IMR-90 (cell line): Measurements from ENCODE around the gene PTPN23. TPM values are rescaled to one million over a fixed set of nuclear protein-coding genes. Genes with fewer than 3 reads are reported as not detected.

Experiments used
- ATAC-seq: fragments of 200-7000 bp; cut with Tn5 transposase; 2 replicates; pipeline ENCODE4 v1.9.1; 2020; ENCODE audit warnings: low read depth, mild to moderate bottlenecking, moderate library complexity
- BruUV-seq: library from RNA; stranded (reverse); fragments of 400-500 nt; replicated peaks from 2 replicates; lab custom pipeline; 2021; lab: Mats Ljungman, UMichigan
- CTCF ChIA-PET: fragments of 300-600 bp; formaldehyde crosslinking; extraction: SDS; loops from one replicate; lab custom pipeline; 2021; ENCODE audit warnings: antibody characterized with exemption; lab: Yijun Ruan, JAX
- POLR2A ChIA-PET: fragments of 300-600 bp; sonication (Branson Sonifier 250); formaldehyde crosslinking; loops from one replicate; lab custom pipeline; 2022; ENCODE audit warnings: antibody characterized with exemption; ENCODE audit not compliant: unreplicated experiment; lab: Charles Lee
- DNase-seq: peaks from one replicate; pipeline ENCODE4 v3.0.0; 2013
- H2AFZ ChIP-seq: replicated peaks from 2 replicates; pipeline ENCODE3; 2013; ENCODE audit warnings: low read length, mild to moderate bottlenecking; ENCODE audit not compliant: poor library complexity
- H2AK5ac ChIP-seq: 2 replicates; pipeline ENCODE4 v1.6.1; 2013; ENCODE audit warnings: low read depth, low read length, inconsistent platforms
- H2AK9ac ChIP-seq: replicated peaks from 2 replicates; pipeline ENCODE3; 2013; ENCODE audit warnings: mild to moderate bottlenecking, low read depth, low read length, moderate library complexity; ENCODE audit not compliant: poor library complexity
- H2BK120ac ChIP-seq: 2 replicates; pipeline ENCODE4 v1.6.1; 2013; ENCODE audit warnings: low read depth, low read length, inconsistent platforms
- H2BK15ac ChIP-seq: 3 replicates; pipeline ENCODE4 v1.6.1; 2013; ENCODE audit warnings: low read depth, low read length, inconsistent platforms
- H2BK20ac ChIP-seq: 2 replicates; pipeline ENCODE4 v1.6.1; 2013; ENCODE audit warnings: low read depth, mild to moderate bottlenecking, inconsistent platforms, low read length, moderate library complexity
- H2BK5ac ChIP-seq: 2 replicates; pipeline ENCODE4 v1.6.1; 2013; ENCODE audit warnings: mild to moderate bottlenecking, low read depth, low read length, inconsistent platforms; ENCODE audit not compliant: poor library complexity, severe bottlenecking
- H3K14ac ChIP-seq: replicated peaks from 2 replicates; pipeline ENCODE4 v1.6.1; 2013; ENCODE audit warnings: low read depth, low read length, inconsistent platforms
- H3K18ac ChIP-seq: 2 replicates; pipeline ENCODE4 v1.6.1; 2013; ENCODE audit warnings: low read depth, low read length, control low read depth
- H3K23ac ChIP-seq: 2 replicates; pipeline ENCODE4 v1.6.1; 2013; ENCODE audit warnings: low read depth, low read length, inconsistent platforms
- H3K27ac ChIP-seq: 2 replicates; pipeline ENCODE4 v1.5.1; 2013; ENCODE audit warnings: mild to moderate bottlenecking, control low read depth, low read length; ENCODE audit not compliant: insufficient read depth
- H3K27me3 ChIP-seq: 2 replicates; pipeline ENCODE4 v1.6.1; 2013; ENCODE audit warnings: low read length; ENCODE audit not compliant: control insufficient read depth, insufficient read depth
- H3K36me3 ChIP-seq: 2 replicates; pipeline ENCODE4 v1.6.1; 2013; ENCODE audit warnings: low read length, mixed read lengths; ENCODE audit not compliant: control insufficient read depth, insufficient read depth
- H3K4ac ChIP-seq: 2 replicates; pipeline ENCODE4 v1.6.1; 2013; ENCODE audit warnings: low read depth, low read length, inconsistent platforms
- H3K4me1 ChIP-seq: 2 replicates; pipeline ENCODE4 v1.6.1; 2013; ENCODE audit warnings: low read length, mixed read lengths; ENCODE audit not compliant: control insufficient read depth, insufficient read depth
- H3K4me2 ChIP-seq: 2 replicates; pipeline ENCODE4 v1.6.1; 2013; ENCODE audit warnings: low read depth, mild to moderate bottlenecking, control low read depth, low read length, moderate library complexity
- H3K4me3 ChIP-seq: 2 replicates; pipeline ENCODE4 v1.5.1; 2013; ENCODE audit warnings: low read depth, mild to moderate bottlenecking, control low read depth, low read length, moderate library complexity; ENCODE audit not compliant: insufficient read depth
- H3K56ac ChIP-seq: 2 replicates; pipeline ENCODE4 v1.6.1; 2013; ENCODE audit warnings: low read length, inconsistent platforms; ENCODE audit not compliant: insufficient read depth; ENCODE audit errors: extremely low read depth
- H3K79me1 ChIP-seq, 2 experiments: 2 replicates each; pipeline ENCODE4 v1.6.1; 2013; ENCODE audit warnings: low read length in 2 of 2, inconsistent platforms in 1 of 2, low read depth in 1 of 2
- H3K9ac ChIP-seq: 2 replicates; pipeline ENCODE4 v1.6.1; 2013; ENCODE audit warnings: low read depth, low read length, control low read depth
- H3K9me1 ChIP-seq: 2 replicates; pipeline ENCODE4 v1.6.1; 2013; ENCODE audit warnings: low read length, inconsistent platforms; ENCODE audit not compliant: insufficient read depth
- H3K9me3 ChIP-seq: 2 replicates; pipeline ENCODE4 v1.6.1; 2013; ENCODE audit warnings: low read length; ENCODE audit not compliant: control insufficient read depth, insufficient read depth
- H4K20me1 ChIP-seq: 2 replicates; pipeline ENCODE4 v1.6.1; 2013; ENCODE audit warnings: low read length, inconsistent platforms; ENCODE audit not compliant: insufficient read depth
- H4K5ac ChIP-seq: 2 replicates; pipeline ENCODE4 v1.6.1; 2013; ENCODE audit warnings: mild to moderate bottlenecking, low read depth, low read length, control low read depth
- H4K8ac ChIP-seq, 2 experiments: 2 replicates each; pipeline ENCODE4 v1.6.1; 2013; ENCODE audit warnings: low read depth in 2 of 2, low read length in 2 of 2, control low read depth in 1 of 2, inconsistent platforms in 1 of 2
- H4K91ac ChIP-seq: 2 replicates; pipeline ENCODE4 v1.6.1; 2013; ENCODE audit warnings: low read depth, low read length, inconsistent platforms; ENCODE audit not compliant: insufficient read depth
- FOS ChIP-seq: fragments of 150-350 bp; IDR thresholded peaks from 2 replicates; pipeline ENCODE4 v1.6.1; 2016; ENCODE audit warnings: low read depth, low read length
- MAFK ChIP-seq: IDR thresholded peaks from 2 replicates; pipeline ENCODE4 v1.6.1; 2012; ENCODE audit warnings: low read depth, low read length, improper control_type of control experiment
- MAZ ChIP-seq: IDR thresholded peaks from 2 replicates; pipeline ENCODE4 v1.6.1; 2012; ENCODE audit warnings: low read depth, mild to moderate bottlenecking, low read length, improper control_type of control experiment, moderate library complexity, borderline replicate concordance
- NFE2L2 ChIP-seq: fragments of 150-350 bp; IDR thresholded peaks from 2 replicates; pipeline ENCODE4 v1.6.1; 2016; ENCODE audit warnings: low read depth, mild to moderate bottlenecking, low read length
- POLR2A ChIP-seq: IDR thresholded peaks from 2 replicates; pipeline ENCODE4 v1.6.1; 2012; ENCODE audit warnings: mild to moderate bottlenecking, low read depth, low read length
- RAD21 ChIP-seq: IDR thresholded peaks from 2 replicates; pipeline ENCODE4 v1.6.1; 2012; ENCODE audit warnings: low read length, improper control_type of control experiment
- RCOR1 ChIP-seq: IDR thresholded peaks from 2 replicates; pipeline ENCODE4 v1.6.1; 2012; ENCODE audit warnings: mild to moderate bottlenecking, low read length, improper control_type of control experiment; ENCODE audit not compliant: insufficient replicate concordance
- SMC3 ChIP-seq: fragments of 150-350 bp; IDR thresholded peaks from 2 replicates; pipeline ENCODE4 v1.6.1; 2016; ENCODE audit warnings: low read depth, mild to moderate bottlenecking, antibody characterized with exemption, low read length, moderate library complexity
- WGBS, 2 experiments: methylation state at CpG; one replicate each; pipeline versions ENCODE4 v1.1.5 to v1.1.7; 2013; ENCODE audit warnings: missing lambda C conversion rate in 2 of 2; ENCODE audit not compliant: insufficient read length in 1 of 2; ENCODE audit errors: extremely low coverage in 2 of 2; 5-methylcytosine and 5-hydroxymethylcytosine counted together
- dilution Hi-C: fragments of 300-500 bp; cut with HindIII; formaldehyde crosslinking; loops from one replicate; pipeline ENCODE4 v1.14.3; 2018; ENCODE audit warnings: low sequenced_read_pairs; ENCODE audit not compliant: unreplicated experiment
- in situ Hi-C: fragments of 300-500 bp; cut with MboI; formaldehyde crosslinking; loops from 3 replicates; pipeline ENCODE4 v1.14.3; 2019; ENCODE audit warnings: low sequenced_read_pairs, inconsistent platforms, mixed read lengths
- intact Hi-C: fragments of 100-400 bp; cut with micrococcal nuclease; formaldehyde crosslinking; loops from 2 replicates; pipeline ENCODE4 v1.10.0; 2022
- polyA plus RNA-seq, 3 experiments: library from polyadenylated mRNA; depleted of rRNA; stranded (reverse); fragments of >200 nt; gene quantifications; 2 replicates each; pipeline ENCODE4 v1.2.3, GENCODE V29; 2012; ENCODE audit warnings: low replicate concordance in 1 of 3
- total RNA-seq: library from RNA; depleted of rRNA; stranded (reverse); fragments of >200 nt; gene quantifications from 2 replicates; pipeline ENCODE4 v1.2.3, GENCODE V29; 2012
- TF ChIP-seq, protein P1 (sequence below): conservative IDR thresholded peaks from 2 replicates; pipeline ENCODE4 v1.5.1; 2012; ENCODE audit warnings: mild to moderate bottlenecking, low read depth, low read length, improper control_type of control experiment
- TF ChIP-seq, protein P2 (sequence below): fragments of 150-350 bp; IDR thresholded peaks from 2 replicates; pipeline ENCODE4 v1.6.1; 2017; ENCODE audit warnings: mild to moderate bottlenecking, antibody characterized with exemption, low read length, low read depth
- TF ChIP-seq, protein P3 (sequence below): fragments of 150-350 bp; IDR thresholded peaks from 2 replicates; pipeline ENCODE4 v1.6.1; 2016; ENCODE audit warnings: low read depth, mild to moderate bottlenecking, low read length, moderate library complexity, borderline replicate concordance

PTPN23 gene
- total and polyA plus RNA-seq, 2 of the 4 experiments (the other 2 are of a cell fraction) = 4.5 to 15.1 TPM

DNA sequence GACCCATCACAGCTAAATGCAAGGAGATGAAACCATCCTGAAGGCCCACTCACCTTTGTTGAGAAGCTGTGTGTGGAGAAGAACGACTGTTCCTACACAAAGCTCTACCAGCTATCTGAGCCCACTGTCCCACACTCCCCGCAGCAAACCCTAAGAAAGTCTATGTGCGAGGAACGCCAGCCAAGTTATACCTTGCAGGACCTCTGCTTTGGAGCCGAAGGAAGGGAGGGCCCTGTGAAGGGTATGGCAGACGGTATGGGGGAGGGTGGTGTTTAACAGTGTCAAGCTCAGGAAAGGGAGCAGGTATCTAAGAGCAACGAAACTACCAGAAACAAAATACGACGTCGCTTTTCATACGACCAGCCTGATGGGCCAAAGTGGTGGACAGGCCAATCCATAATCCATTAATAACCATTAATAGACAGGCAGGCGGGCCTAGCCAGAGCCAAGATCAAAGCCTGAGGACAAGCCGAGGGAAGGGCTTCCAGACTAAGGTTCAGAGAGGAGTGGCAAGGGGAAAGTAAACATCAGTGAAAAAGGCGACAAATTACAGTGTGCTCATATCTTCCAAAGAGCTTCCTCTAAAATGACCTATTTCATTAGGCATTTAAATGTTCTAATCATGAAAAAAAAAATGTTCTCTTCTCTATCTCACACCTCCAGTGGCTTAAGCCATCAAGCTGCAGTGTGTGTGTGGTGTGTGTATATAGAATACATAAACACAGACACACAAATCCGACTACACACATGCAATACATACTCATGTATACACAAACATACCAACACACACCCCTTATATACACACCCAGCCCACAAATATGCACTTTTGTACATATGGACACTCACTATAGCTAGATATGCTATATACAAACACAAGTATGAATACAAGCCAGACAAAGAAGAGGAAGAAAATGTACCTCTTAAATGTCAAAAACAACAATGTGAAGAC lies 43.9 kb downstream of the PTPN23 start (continued):
- TF ChIP-seq FOS = no peak
- no peak for TF ChIP-seq NFE2L2
- TF ChIP-seq POLR2A = no peak
- no peak for TF ChIP-seq MAZ

DNA sequence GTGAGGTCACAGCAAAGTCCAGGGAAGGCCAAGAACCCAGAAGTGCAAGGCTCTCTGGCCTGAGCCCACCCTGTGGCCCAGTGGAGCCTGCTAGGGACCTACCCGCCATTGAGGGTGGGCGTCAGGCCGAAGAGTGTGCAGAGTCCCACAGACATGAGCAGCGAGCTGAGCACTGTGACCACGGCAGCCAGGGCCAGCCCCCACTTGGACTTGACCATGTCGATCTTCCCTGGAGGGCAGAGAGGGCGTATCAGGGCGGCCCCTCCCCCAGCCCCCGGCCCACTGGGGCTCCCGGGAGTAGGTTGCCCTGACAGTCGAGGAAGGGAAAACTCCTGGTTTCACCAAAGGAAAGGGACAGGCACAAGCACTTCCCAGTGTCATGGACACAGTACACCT lies 44.6 kb downstream of the PTPN23 start:
- Histone ChIP-seq H3K27ac (peak overlapping the region; percentile 21; the same call in 1 of the 2 replicates), H3K27me3 (no peaks in the 10 kb centered on the region), H3K14ac (no peak overlapping the region; the same call in 1 of the 2 replicates), H3K79me1 (peaks cover 0 to 32% of the 10 kb centered on the region in 2 experiments; a peak in 1 of 4 replicates), H3K9ac (no peak overlapping the region), H3K4me2 (no peak overlapping the region), H3K18ac (no peak overlapping the region; the same call in 1 of the 2 replicates), H3K9me1 (peaks cover 34% of the 10 kb centered on the region), H2BK120ac (no peak overlapping the region; the same call in 1 of the 2 replicates), H2BK15ac (no peak overlapping the region), H3K4me1 (peaks cover 10% of the 10 kb centered on the region; the same call in 1 of the 2 replicates), H2AFZ (no peak overlapping the region), H4K8ac (no peak overlapping the region), H3K4ac (peak overlapping the region; percentile 47; the same call in 1 of the 2 replicates), H3K36me3 (peaks cover 32% of the 10 kb centered on the region), H4K5ac (no peak overlapping the region; the same call in 1 of the 2 replicates), H3K9me3 (no peaks in the 10 kb centered on the region), H2BK5ac (no peak overlapping the region), H3K56ac (no peak overlapping the region), H3K23ac (no peak overlapping the region; the same call in 1 of the 2 replicates), H2BK20ac (no peak overlapping the region), H4K20me1 (peaks cover 15% of the 10 kb centered on the region; the same call in 1 of the 2 replicates), H3K4me3 (no peak overlapping the region), H4K91ac (no peak overlapping the region), H2AK5ac (no peak overlapping the region), H2AK9ac (no peak overlapping the region)
- ATAC-seq (no peak), DNase-seq (no peak)
- no TSS peak for BruUV-seq
- ChIA-PET CTCF (no interaction called here), POLR2A (no interaction called here)
- intact Hi-C loops = no loop called here
- dilution Hi-C loops = no loop called here
- in situ Hi-C loops = no loop called here
- WGBS, 2 experiments = 53% methylated on average over 4 of the region's 11 CpGs; no CpG with 5 or more reads in 1 of the 2 experiments
- TF ChIP-seq NFE2L2 (no peak), SMC3 (no peak), RCOR1 (no peak), MAFK (no peak), RAD21 (no peak), MAZ (no peak)
- TF ChIP-seq, protein P1, sequence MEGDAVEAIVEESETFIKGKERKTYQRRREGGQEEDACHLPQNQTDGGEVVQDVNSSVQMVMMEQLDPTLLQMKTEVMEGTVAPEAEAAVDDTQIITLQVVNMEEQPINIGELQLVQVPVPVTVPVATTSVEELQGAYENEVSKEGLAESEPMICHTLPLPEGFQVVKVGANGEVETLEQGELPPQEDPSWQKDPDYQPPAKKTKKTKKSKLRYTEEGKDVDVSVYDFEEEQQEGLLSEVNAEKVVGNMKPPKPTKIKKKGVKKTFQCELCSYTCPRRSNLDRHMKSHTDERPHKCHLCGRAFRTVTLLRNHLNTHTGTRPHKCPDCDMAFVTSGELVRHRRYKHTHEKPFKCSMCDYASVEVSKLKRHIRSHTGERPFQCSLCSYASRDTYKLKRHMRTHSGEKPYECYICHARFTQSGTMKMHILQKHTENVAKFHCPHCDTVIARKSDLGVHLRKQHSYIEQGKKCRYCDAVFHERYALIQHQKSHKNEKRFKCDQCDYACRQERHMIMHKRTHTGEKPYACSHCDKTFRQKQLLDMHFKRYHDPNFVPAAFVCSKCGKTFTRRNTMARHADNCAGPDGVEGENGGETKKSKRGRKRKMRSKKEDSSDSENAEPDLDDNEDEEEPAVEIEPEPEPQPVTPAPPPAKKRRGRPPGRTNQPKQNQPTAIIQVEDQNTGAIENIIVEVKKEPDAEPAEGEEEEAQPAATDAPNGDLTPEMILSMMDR = no peak
- TF ChIP-seq, protein P2, sequence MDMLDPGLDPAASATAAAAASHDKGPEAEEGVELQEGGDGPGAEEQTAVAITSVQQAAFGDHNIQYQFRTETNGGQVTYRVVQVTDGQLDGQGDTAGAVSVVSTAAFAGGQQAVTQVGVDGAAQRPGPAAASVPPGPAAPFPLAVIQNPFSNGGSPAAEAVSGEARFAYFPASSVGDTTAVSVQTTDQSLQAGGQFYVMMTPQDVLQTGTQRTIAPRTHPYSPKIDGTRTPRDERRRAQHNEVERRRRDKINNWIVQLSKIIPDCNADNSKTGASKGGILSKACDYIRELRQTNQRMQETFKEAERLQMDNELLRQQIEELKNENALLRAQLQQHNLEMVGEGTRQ = no peak
- TF ChIP-seq, protein P3, sequence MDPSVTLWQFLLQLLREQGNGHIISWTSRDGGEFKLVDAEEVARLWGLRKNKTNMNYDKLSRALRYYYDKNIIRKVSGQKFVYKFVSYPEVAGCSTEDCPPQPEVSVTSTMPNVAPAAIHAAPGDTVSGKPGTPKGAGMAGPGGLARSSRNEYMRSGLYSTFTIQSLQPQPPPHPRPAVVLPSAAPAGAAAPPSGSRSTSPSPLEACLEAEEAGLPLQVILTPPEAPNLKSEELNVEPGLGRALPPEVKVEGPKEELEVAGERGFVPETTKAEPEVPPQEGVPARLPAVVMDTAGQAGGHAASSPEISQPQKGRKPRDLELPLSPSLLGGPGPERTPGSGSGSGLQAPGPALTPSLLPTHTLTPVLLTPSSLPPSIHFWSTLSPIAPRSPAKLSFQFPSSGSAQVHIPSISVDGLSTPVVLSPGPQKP = no peak
